ENCODE measurements around the gene IGSF21.
A peak's percentile ranks its signal among the peaks of the same experiment; 100 is the strongest.

IGSF21 gene

GRCh38 chr1:18097206-18097605 is 10.4 kb upstream of the IGSF21 start:
- DNase-seq (ENCODE audit: low spot score): no peak

- DNase-seq (ENCODE audit: low spot score): no peak
These were observed 8.6 kb upstream of the IGSF21 start for GRCh38 chr1:18099026-18099425.

- DNase-seq (ENCODE audit: low spot score): no peak
These were observed 7.5 kb upstream of the IGSF21 start for GRCh38 chr1:18100060-18100459.

- peak; percentile 72 for DNase-seq (ENCODE audit: low spot score)
These were observed 7.0 kb upstream of the IGSF21 start for GRCh38 chr1:18100491-18101063.

- no peak for DNase-seq (ENCODE audit: low spot score)
These were observed 6.1 kb upstream of the IGSF21 start for GRCh38 chr1:18101508-18101907.

- DNase-seq (ENCODE audit: low spot score): no peak
These were observed 3.7 kb upstream of the IGSF21 start for GRCh38 chr1:18103788-18104421.

GRCh38 chr1:18104546-18105100 is 3.0 kb upstream of the IGSF21 start:
- no peak for DNase-seq (ENCODE audit: low spot score)

- DNase-seq (ENCODE audit: low spot score): no peak
These were observed 2.4 kb upstream of the IGSF21 start for GRCh38 chr1:18105196-18105595.

- no peak for DNase-seq (ENCODE audit: low spot score)
These were observed 880 bp downstream of the IGSF21 start for GRCh38 chr1:18108299-18109057.

- no peak for DNase-seq (ENCODE audit: low spot score)
These were observed 1.6 kb downstream of the IGSF21 start for GRCh38 chr1:18109058-18109755.

- peak; percentile 10 for DNase-seq (ENCODE audit: low spot score)
These were observed 2.4 kb downstream of the IGSF21 start for GRCh38 chr1:18109756-18110597.

GRCh38 chr1:18110598-18110939 is 3.0 kb downstream of the IGSF21 start:
- DNase-seq (ENCODE audit: low spot score): no peak

GRCh38 chr1:18110968-18111367 is 3.4 kb downstream of the IGSF21 start:
- DNase-seq (ENCODE audit: low spot score): no peak

- no peak for DNase-seq (ENCODE audit: low spot score)
These were observed 4.2 kb downstream of the IGSF21 start for GRCh38 chr1:18111605-18112297.

- DNase-seq (ENCODE audit: low spot score): no peak
These were observed 5.0 kb downstream of the IGSF21 start for GRCh38 chr1:18112611-18113010.

GRCh38 chr1:18114726-18115410 is 7.3 kb downstream of the IGSF21 start:
- DNase-seq (ENCODE audit: low spot score): no peak

GRCh38 chr1:18116777-18117176 is 9.2 kb downstream of the IGSF21 start:
- no peak for DNase-seq (ENCODE audit: low spot score)

GRCh38 chr1:18118078-18118477 is 10.5 kb downstream of the IGSF21 start:
- DNase-seq (ENCODE audit: low spot score): no peak

- no peak for DNase-seq (ENCODE audit: low spot score)
These were observed 10.9 kb downstream of the IGSF21 start for GRCh38 chr1:18118491-18118890.

- DNase-seq (ENCODE audit: low spot score): no peak
These were observed 11.7 kb downstream of the IGSF21 start for GRCh38 chr1:18119289-18119688.

Data from kidney tubule cell (primary cell).